CD14-positive monocyte (primary cell): Measurements from ENCODE around the gene GMPR. TPM values are rescaled to one million over a fixed set of nuclear protein-coding genes. Genes with fewer than 3 reads are reported as not detected.

Source experiments
- DNase-seq, 3 donors: peaks; one replicate each; pipeline ENCODE4 v3.0.0-alpha.2; 2011 to 2022
- H2AFZ ChIP-seq: 2 replicates; pipeline ENCODE4 v1.6.0; 2012; ENCODE audit warnings: mild to moderate bottlenecking, low read depth, low read length, inconsistent platforms; ENCODE audit not compliant: insufficient read depth, poor library complexity, severe bottlenecking
- H3K27ac ChIP-seq, 2 donors: 1 replicate in 1 of 2; 2 replicates in 1 of 2; pipeline ENCODE4 v1.5.1; 2012 to 2013; ENCODE audit warnings: low read length in 2 of 2, control low read depth in 1 of 2, inconsistent platforms in 1 of 2, low read depth in 1 of 2, mild to moderate bottlenecking in 1 of 2
- H3K27me3 ChIP-seq, 2 donors: one replicate each; pipeline versions ENCODE4 v1.6.0 to v1.6.1; 2011 to 2013; ENCODE audit warnings: low read length in 2 of 2; ENCODE audit not compliant: control insufficient read depth in 2 of 2, insufficient read depth in 2 of 2
- H3K36me3 ChIP-seq, 2 donors: replicated peaks in 1 of 2; 1 replicate in 1 of 2; 2 replicates in 1 of 2; pipeline versions ENCODE4 v1.5.1 to v1.6.1; 2012 to 2013; ENCODE audit warnings: low read length in 2 of 2, control low read depth in 1 of 2, inconsistent platforms in 1 of 2, mild to moderate bottlenecking in 1 of 2; ENCODE audit not compliant: insufficient read depth in 2 of 2, control insufficient read depth in 1 of 2
- H3K4me1 ChIP-seq, 2 donors: 1 replicate in 1 of 2; 2 replicates in 1 of 2; pipeline versions ENCODE4 v1.5.1 to v1.6.1; 2012 to 2013; ENCODE audit warnings: low read length in 2 of 2, control low read depth in 1 of 2, inconsistent platforms in 1 of 2, mild to moderate bottlenecking in 1 of 2, moderate library complexity in 1 of 2; ENCODE audit not compliant: insufficient read depth in 2 of 2, control insufficient read depth in 1 of 2
- H3K4me2 ChIP-seq: replicated peaks from 2 replicates; pipeline ENCODE3; 2012; ENCODE audit warnings: low read length, moderate library complexity, mild to moderate bottlenecking; ENCODE audit not compliant: poor library complexity, severe bottlenecking; ENCODE audit errors: extremely low read depth
- H3K4me3 ChIP-seq, 3 experiments: fragments of 200-600 bp in 1 of 3; sonication (generic) in 1 of 3; replicated peaks in 1 of 3; 1 replicate in 2 of 3; 2 replicates in 1 of 3; pipeline ENCODE4 v1.5.1; 2011 to 2013; ENCODE audit warnings: low read length in 3 of 3, mild to moderate bottlenecking in 3 of 3, control low read depth in 2 of 3, low read depth in 2 of 3, inconsistent platforms in 1 of 3, moderate library complexity in 1 of 3
- H3K79me2 ChIP-seq: 2 replicates; pipeline ENCODE4 v1.6.0; 2012; ENCODE audit warnings: mild to moderate bottlenecking, control low read depth, inconsistent platforms, low read length, moderate library complexity; ENCODE audit not compliant: insufficient read depth
- H3K9ac ChIP-seq: 2 replicates; pipeline ENCODE4 v1.6.0; 2017; ENCODE audit warnings: low read length, mild to moderate bottlenecking; ENCODE audit not compliant: insufficient read depth, poor library complexity, severe bottlenecking
- H3K9me3 ChIP-seq, 2 donors: replicated peaks in 1 of 2; 1 replicate in 1 of 2; 2 replicates in 1 of 2; pipeline versions ENCODE4 v1.5.1 to v1.6.1; 2012 to 2013; ENCODE audit warnings: low read length in 2 of 2, control low read depth in 1 of 2; ENCODE audit not compliant: control insufficient read depth in 1 of 2, insufficient read depth in 1 of 2
- H4K20me1 ChIP-seq: 2 replicates; pipeline ENCODE4 v1.6.0; 2012; ENCODE audit warnings: mild to moderate bottlenecking, low read length, control low read depth, moderate library complexity; ENCODE audit not compliant: insufficient read depth
- H3K27ac Mint-ChIP-seq, 7 donors: one replicate each; pipeline ENCODE4 v1.8.0; 2020; ENCODE audit warnings: mild to moderate bottlenecking in 7 of 7, mixed read lengths in 7 of 7, moderate library complexity in 6 of 7, inconsistent platforms in 2 of 7
- H3K27me3 Mint-ChIP-seq, 3 donors: one replicate each; pipeline ENCODE4 v1.8.0; 2021 to 2022; ENCODE audit warnings: low read depth in 3 of 3, mild to moderate bottlenecking in 3 of 3, mixed read lengths in 3 of 3, moderate library complexity in 3 of 3, inconsistent platforms in 1 of 3
- H3K36me3 Mint-ChIP-seq, 2 donors: one replicate each; pipeline ENCODE4 v1.8.0; 2020; ENCODE audit warnings: mixed read lengths in 2 of 2, inconsistent platforms in 1 of 2, mild to moderate bottlenecking in 1 of 2
- H3K4me1 Mint-ChIP-seq: one replicate; pipeline ENCODE4 v1.8.0; 2020; ENCODE audit warnings: mild to moderate bottlenecking, mixed read lengths
- H3K4me3 Mint-ChIP-seq, 2 donors: one replicate each; pipeline ENCODE4 v1.8.0; 2020; ENCODE audit warnings: mild to moderate bottlenecking in 2 of 2, mixed read lengths in 2 of 2, moderate library complexity in 1 of 2
- H3K9me3 Mint-ChIP-seq, 7 donors: one replicate each; pipeline ENCODE4 v1.8.0; 2020 to 2022; ENCODE audit warnings: mixed read lengths in 7 of 7, mild to moderate bottlenecking in 6 of 7, moderate library complexity in 6 of 7, inconsistent platforms in 2 of 7
- CTCF ChIP-seq: fragments of 200-600 bp; IDR thresholded peaks from one replicate; pipeline ENCODE4 v1.8.0; 2022; ENCODE audit warnings: antibody characterized with exemption, mild to moderate bottlenecking
- WGBS: methylation state at CpG from one replicate; pipeline ENCODE4 v1.1.5; 2013; ENCODE audit warnings: missing lambda C conversion rate; ENCODE audit not compliant: insufficient coverage; 5-methylcytosine and 5-hydroxymethylcytosine counted together
- intact Hi-C, 2 donors: fragments of 100-400 bp; cut with micrococcal nuclease; formaldehyde crosslinking; loops; one replicate each; pipeline versions ENCODE4 v1.15.0 to v1.15.1; 2023
- polyA plus RNA-seq, 3 donors: library from polyadenylated mRNA; depleted of rRNA in 1 of 3; unstranded in 2 of 3; stranded (reverse) in 1 of 3; fragments of 300-500 nt in 2 of 3; fragments of >200 nt in 1 of 3; fragmentation: Illumina TruSeq in 2 of 3; gene quantifications; 1 replicate in 2 of 3; 2 replicates in 1 of 3; pipeline ENCODE4 v1.2.3, GENCODE V29; 2012 to 2021

GMPR gene
- polyA plus RNA-seq, 3 donors: 1.9 to 3.8 (median 3.2) TPM

- peaks cover 0 to 1% (median 0%) of the 10 kb centered on the region in 3 donors for H3K27me3 Mint-ChIP-seq
- Histone ChIP-seq H3K4me3 (no peak overlapping the region), H3K27me3 (no peaks in the 10 kb centered on the region), H3K4me1 (peaks cover 27 to 32% of the 10 kb centered on the region in 2 donors), H3K27ac (peak overlapping the region in 1 of 2 donors; percentile 42), H3K4me2 (no peak overlapping the region), H3K79me2 (no peaks in the 10 kb centered on the region), H3K9ac (no peak overlapping the region), H2AFZ (no peak overlapping the region), H4K20me1 (peaks cover 35% of the 10 kb centered on the region), H3K36me3 (peaks cover 14 to 50% of the 10 kb centered on the region in 2 donors), H3K9me3 (no peaks in the 10 kb centered on the region)
- WGBS: 3% methylated on average over 4 of the region's 11 CpGs
- peaks cover 0 to 6% (median 3%) of the 10 kb centered on the region in 7 donors for H3K9me3 Mint-ChIP-seq
- peak; percentile 62 to 81 (median 69) for DNase-seq
- TF ChIP-seq CTCF: no peak
- H3K4me1 Mint-ChIP-seq: peaks cover 40% of the 10 kb centered on the region
- peaks cover 51 to 56% of the 10 kb centered on the region in 2 donors for H3K36me3 Mint-ChIP-seq
- intact Hi-C loops: no loop called here
- H3K4me3 Mint-ChIP-seq: peak overlapping the region in 1 of 2 donors; percentile 27
- H3K27ac Mint-ChIP-seq: peak overlapping the region; percentile 5 to 82 (median 56)
Measured at GRCh38 chr6:16322666-16323312, 84.4 kb downstream of the GMPR start.

DNA sequence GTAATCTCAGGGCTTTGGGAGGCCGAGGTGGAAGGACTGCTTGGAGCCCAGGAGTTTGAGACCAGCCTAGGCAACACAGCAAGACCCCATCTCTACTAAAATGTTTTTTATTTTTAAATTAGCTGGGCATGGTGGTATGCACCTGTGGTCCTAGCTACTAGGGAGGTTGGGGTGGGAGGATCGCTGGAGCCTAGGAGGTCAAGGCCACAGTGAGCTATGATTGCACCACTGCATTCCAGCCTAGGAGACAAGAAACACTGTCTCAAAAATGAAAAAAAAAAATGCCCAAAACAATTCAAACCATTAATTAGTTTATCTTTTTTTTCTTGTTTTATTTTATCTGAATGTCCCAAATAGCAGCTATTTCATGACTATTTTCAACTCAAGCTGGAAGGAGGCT lies 85.8 kb downstream of the GMPR start:
- H4K20me1 ChIP-seq: peaks cover 27% of the 10 kb centered on the region
- H3K4me1 ChIP-seq: peaks cover 27 to 32% of the 10 kb centered on the region in 2 donors
- Mint-ChIP-seq H3K9me3 (peaks cover 0 to 6% (median 3%) of the 10 kb centered on the region in 7 donors), H3K4me1 (peaks cover 35% of the 10 kb centered on the region), H3K27me3 (peaks cover 0 to 1% (median 0%) of the 10 kb centered on the region in 3 donors), H3K4me3 (no peak overlapping the region), H3K27ac (no peak overlapping the region), H3K36me3 (peaks cover 51 to 56% of the 10 kb centered on the region in 2 donors)
- H3K4me2 ChIP-seq: no peak overlapping the region
- H3K27me3 ChIP-seq: no peaks in the 10 kb centered on the region
- H3K79me2 ChIP-seq: no peaks in the 10 kb centered on the region
- H2AFZ ChIP-seq: no peak overlapping the region
- H3K9ac ChIP-seq: no peak overlapping the region
- peaks cover 19 to 49% of the 10 kb centered on the region in 2 donors for H3K36me3 ChIP-seq
- no peak for DNase-seq
- WGBS: no CpG with 5 or more reads among the region's 2 CpGs
- no peak for TF ChIP-seq CTCF
- intact Hi-C loops: no loop called here
- no peaks in the 10 kb centered on the region for H3K9me3 ChIP-seq
- H3K27ac ChIP-seq: no peak overlapping the region
- no peak overlapping the region for H3K4me3 ChIP-seq
